Neural cell (in vitro differentiated cells): Measurements from ENCODE around the gene GFPT2. TPM values are rescaled to one million over a fixed set of nuclear protein-coding genes. Genes with fewer than 3 reads are reported as not detected.

Experiments used
- H2AFZ ChIP-seq: fragments of 200-600, 300-800 bp; sonication (generic), shearing (Covaris generic); 2 replicates; pipeline ENCODE4 v1.6.0; 2014; ENCODE audit warnings: low read depth, mild to moderate bottlenecking, antibody characterized with exemption, low read length, moderate library complexity
- H3F3A ChIP-seq: fragments of 200-600 bp; shearing (Covaris generic); 2 replicates; pipeline ENCODE4 v1.6.1; 2016; ENCODE audit warnings: mild to moderate bottlenecking, moderate library complexity, mixed read lengths, antibody characterized with exemption, low read length; ENCODE audit not compliant: insufficient read depth, poor library complexity, severe bottlenecking
- H3K27ac ChIP-seq: fragments of 200-600, 300-800 bp; sonication (generic), shearing (Covaris generic); 2 replicates; pipeline ENCODE4 v1.5.1; 2014; ENCODE audit warnings: mild to moderate bottlenecking, low read length, moderate library complexity
- H3K27me3 ChIP-seq: fragments of 300-800, 200-600 bp; sonication (generic), shearing (Covaris generic); 2 replicates; pipeline ENCODE4 v1.6.0; 2014; ENCODE audit warnings: mild to moderate bottlenecking, low read depth, low read length, moderate library complexity; ENCODE audit not compliant: insufficient read depth
- H3K36me3 ChIP-seq: fragments of 300-800, 200-600 bp; sonication (generic), shearing (Covaris generic); 2 replicates; pipeline ENCODE4 v1.5.1; 2014; ENCODE audit warnings: mild to moderate bottlenecking, antibody characterized with exemption, low read length, moderate library complexity; ENCODE audit not compliant: insufficient read depth
- H3K4me2 ChIP-seq: fragments of 300-800, 200-600 bp; sonication (generic), shearing (Covaris generic); 2 replicates; pipeline ENCODE4 v1.6.0; 2014; ENCODE audit warnings: mild to moderate bottlenecking, low read length
- H3K4me3 ChIP-seq: fragments of 300-800, 200-600 bp; sonication (generic), shearing (Covaris generic); 2 replicates; pipeline ENCODE4 v1.5.1; 2014; ENCODE audit warnings: mild to moderate bottlenecking, low read length, moderate library complexity
- H3K79me2 ChIP-seq: fragments of 200-600 bp; shearing (Covaris generic); replicated peaks from 2 replicates; pipeline ENCODE4 v1.6.0; 2014; ENCODE audit warnings: mild to moderate bottlenecking, low read length, moderate library complexity; ENCODE audit not compliant: insufficient read depth
- H3K9ac ChIP-seq: fragments of 300-800, 200-600 bp; sonication (generic), shearing (Covaris generic); 2 replicates; pipeline ENCODE4 v1.6.1; 2016; ENCODE audit warnings: mild to moderate bottlenecking, low read length, mixed read lengths
- H3K9me2 ChIP-seq: fragments of 200-600 bp; shearing (Covaris generic); 2 replicates; pipeline ENCODE4 v1.6.1; 2016; ENCODE audit warnings: mild to moderate bottlenecking, low read length, mixed read lengths; ENCODE audit not compliant: insufficient read depth
- H3K9me3 ChIP-seq: fragments of 200-600, 300-800 bp; sonication (generic), shearing (Covaris generic); 2 replicates; pipeline ENCODE4 v1.6.1; 2016; ENCODE audit warnings: mild to moderate bottlenecking, mixed run types, low read length, moderate library complexity, mixed read lengths
- H4K20me1 ChIP-seq: fragments of 200-600 bp; shearing (Covaris generic); 2 replicates; pipeline ENCODE4 v1.6.1; 2016; ENCODE audit warnings: mild to moderate bottlenecking, mixed run types; ENCODE audit not compliant: insufficient read depth
- EP300 ChIP-seq: fragments of 450-650 bp; conservative IDR thresholded peaks from 2 replicates; pipeline ENCODE4 v1.6.1; 2014; ENCODE audit warnings: antibody characterized with exemption, mild to moderate bottlenecking, moderate library complexity; ENCODE audit not compliant: poor library complexity, severe bottlenecking
- EZH2 ChIP-seq: fragments of 200-600, 300-800 bp; shearing (Covaris generic), sonication (generic); IDR thresholded peaks from 2 replicates; pipeline ENCODE4 v1.6.1; 2014; ENCODE audit warnings: antibody characterized with exemption, low read length, borderline replicate concordance, mild to moderate bottlenecking; ENCODE audit not compliant: insufficient read depth, poor library complexity, severe bottlenecking
- MXI1 ChIP-seq: fragments of 450-650 bp; conservative IDR thresholded peaks from 2 replicates; pipeline ENCODE4 v1.6.1; 2014; ENCODE audit warnings: antibody characterized with exemption, mild to moderate bottlenecking; ENCODE audit not compliant: poor library complexity, severe bottlenecking
- POLR2AphosphoS5 ChIP-seq: IDR thresholded peaks from 2 replicates; pipeline ENCODE4 v1.6.1; 2012
- RAD21 ChIP-seq: fragments of 450-650 bp; conservative IDR thresholded peaks from 2 replicates; pipeline ENCODE4 v1.6.1; 2014; ENCODE audit warnings: antibody characterized with exemption, mild to moderate bottlenecking, moderate library complexity
- SMC3 ChIP-seq: fragments of 450-650 bp; conservative IDR thresholded peaks from 2 replicates; pipeline ENCODE4 v1.6.1; 2014; ENCODE audit warnings: antibody characterized with exemption, mild to moderate bottlenecking, moderate library complexity; ENCODE audit not compliant: poor library complexity
- TAF1 ChIP-seq: IDR thresholded peaks from 2 replicates; pipeline ENCODE4 v1.6.1; 2012; ENCODE audit warnings: low read depth
- polyA plus RNA-seq: library from polyadenylated mRNA; depleted of rRNA; stranded (reverse); fragments of >200 nt; gene quantifications from 2 replicates; pipeline ENCODE4 v1.2.3, GENCODE V29; 2014
- TF ChIP-seq, protein P1 (sequence below): fragments of 450-650 bp; IDR thresholded peaks from 2 replicates; pipeline ENCODE4 v1.5.1; 2014; ENCODE audit warnings: antibody characterized with exemption, mild to moderate bottlenecking, moderate library complexity; ENCODE audit not compliant: poor library complexity, severe bottlenecking
- TF ChIP-seq, protein P2 (sequence below): IDR thresholded peaks from 2 replicates; pipeline ENCODE4 v1.6.1; 2012; ENCODE audit warnings: borderline replicate concordance

The GFPT2 gene
- polyA plus RNA-seq, 1 donor from 2014 or later: 9.2 TPM

DNA sequence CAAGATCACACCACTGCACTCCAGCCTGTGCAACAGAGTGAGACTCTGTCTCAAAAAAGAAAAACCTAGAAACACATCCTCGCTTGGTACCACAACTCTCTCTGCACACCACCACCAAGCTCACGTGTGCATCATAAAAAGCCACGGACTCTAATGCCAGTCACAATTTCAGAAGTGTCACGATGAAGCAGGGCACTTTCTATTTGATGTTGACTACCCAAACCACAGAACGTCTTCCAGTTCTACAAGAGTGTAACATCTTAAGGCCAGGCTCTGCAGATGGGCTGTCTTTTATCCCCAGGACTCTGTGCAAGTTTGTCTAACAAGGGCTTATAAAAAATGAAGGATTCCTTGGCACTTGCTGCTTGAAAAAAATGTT, 22.9 kb downstream of the GFPT2 start:
- TF ChIP-seq, protein P1, sequence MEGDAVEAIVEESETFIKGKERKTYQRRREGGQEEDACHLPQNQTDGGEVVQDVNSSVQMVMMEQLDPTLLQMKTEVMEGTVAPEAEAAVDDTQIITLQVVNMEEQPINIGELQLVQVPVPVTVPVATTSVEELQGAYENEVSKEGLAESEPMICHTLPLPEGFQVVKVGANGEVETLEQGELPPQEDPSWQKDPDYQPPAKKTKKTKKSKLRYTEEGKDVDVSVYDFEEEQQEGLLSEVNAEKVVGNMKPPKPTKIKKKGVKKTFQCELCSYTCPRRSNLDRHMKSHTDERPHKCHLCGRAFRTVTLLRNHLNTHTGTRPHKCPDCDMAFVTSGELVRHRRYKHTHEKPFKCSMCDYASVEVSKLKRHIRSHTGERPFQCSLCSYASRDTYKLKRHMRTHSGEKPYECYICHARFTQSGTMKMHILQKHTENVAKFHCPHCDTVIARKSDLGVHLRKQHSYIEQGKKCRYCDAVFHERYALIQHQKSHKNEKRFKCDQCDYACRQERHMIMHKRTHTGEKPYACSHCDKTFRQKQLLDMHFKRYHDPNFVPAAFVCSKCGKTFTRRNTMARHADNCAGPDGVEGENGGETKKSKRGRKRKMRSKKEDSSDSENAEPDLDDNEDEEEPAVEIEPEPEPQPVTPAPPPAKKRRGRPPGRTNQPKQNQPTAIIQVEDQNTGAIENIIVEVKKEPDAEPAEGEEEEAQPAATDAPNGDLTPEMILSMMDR: no peak
- TF ChIP-seq TAF1 (no peak), EP300 (no peak), EZH2 (no peak), MXI1 (no peak), SMC3 (no peak), RAD21 (no peak), POLR2AphosphoS5 (no peak)
- TF ChIP-seq, protein P2, sequence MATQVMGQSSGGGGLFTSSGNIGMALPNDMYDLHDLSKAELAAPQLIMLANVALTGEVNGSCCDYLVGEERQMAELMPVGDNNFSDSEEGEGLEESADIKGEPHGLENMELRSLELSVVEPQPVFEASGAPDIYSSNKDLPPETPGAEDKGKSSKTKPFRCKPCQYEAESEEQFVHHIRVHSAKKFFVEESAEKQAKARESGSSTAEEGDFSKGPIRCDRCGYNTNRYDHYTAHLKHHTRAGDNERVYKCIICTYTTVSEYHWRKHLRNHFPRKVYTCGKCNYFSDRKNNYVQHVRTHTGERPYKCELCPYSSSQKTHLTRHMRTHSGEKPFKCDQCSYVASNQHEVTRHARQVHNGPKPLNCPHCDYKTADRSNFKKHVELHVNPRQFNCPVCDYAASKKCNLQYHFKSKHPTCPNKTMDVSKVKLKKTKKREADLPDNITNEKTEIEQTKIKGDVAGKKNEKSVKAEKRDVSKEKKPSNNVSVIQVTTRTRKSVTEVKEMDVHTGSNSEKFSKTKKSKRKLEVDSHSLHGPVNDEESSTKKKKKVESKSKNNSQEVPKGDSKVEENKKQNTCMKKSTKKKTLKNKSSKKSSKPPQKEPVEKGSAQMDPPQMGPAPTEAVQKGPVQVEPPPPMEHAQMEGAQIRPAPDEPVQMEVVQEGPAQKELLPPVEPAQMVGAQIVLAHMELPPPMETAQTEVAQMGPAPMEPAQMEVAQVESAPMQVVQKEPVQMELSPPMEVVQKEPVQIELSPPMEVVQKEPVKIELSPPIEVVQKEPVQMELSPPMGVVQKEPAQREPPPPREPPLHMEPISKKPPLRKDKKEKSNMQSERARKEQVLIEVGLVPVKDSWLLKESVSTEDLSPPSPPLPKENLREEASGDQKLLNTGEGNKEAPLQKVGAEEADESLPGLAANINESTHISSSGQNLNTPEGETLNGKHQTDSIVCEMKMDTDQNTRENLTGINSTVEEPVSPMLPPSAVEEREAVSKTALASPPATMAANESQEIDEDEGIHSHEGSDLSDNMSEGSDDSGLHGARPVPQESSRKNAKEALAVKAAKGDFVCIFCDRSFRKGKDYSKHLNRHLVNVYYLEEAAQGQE: no peak
- H3K4me2 ChIP-seq: no peak overlapping the region

DNA sequence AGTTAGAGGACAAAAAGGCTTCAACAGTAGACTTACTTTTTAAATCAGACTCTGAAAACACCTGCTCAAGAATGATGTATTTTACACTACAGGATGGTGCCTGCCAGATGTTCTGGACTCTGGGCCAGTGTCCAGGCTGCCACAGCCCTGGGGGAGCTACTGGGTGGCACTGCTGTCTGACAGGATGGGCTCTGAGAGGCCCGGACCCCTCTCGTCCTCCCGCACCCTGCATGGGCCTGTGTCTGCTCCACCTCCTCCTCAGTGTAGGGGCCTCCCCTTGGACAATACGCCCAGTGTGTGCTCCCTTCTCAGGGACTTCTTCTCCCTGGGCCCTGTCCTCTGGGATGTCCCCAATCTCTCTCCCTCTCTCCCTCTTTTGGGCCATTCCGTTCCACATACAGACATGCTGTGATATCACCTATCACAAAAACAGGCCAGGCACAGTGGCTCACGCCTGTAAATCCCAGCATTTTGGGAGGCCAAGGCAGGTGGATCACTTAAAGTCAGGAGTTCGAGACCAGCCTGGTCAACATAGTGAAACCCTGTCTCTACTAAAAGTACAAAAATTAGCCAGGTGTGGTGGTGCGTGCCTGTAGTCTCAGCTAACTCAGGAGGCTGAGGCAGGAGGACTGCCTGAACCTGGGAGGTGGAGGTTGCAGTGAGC, 23.4 kb downstream of the GFPT2 start:
- no peaks in the 10 kb centered on the region for H3F3A ChIP-seq
- no peaks in the 10 kb centered on the region for H3K79me2 ChIP-seq
- no peak overlapping the region for H2AFZ ChIP-seq
- H4K20me1 ChIP-seq: no peaks in the 10 kb centered on the region
- H3K9ac ChIP-seq: no peak overlapping the region
- H3K4me3 ChIP-seq: no peak overlapping the region
- H3K27ac ChIP-seq: no peak overlapping the region
- no peaks in the 10 kb centered on the region for H3K36me3 ChIP-seq
- H3K9me2 ChIP-seq: no peaks in the 10 kb centered on the region
- H3K9me3 ChIP-seq: no peaks in the 10 kb centered on the region
- no peak for TF ChIP-seq MXI1
- TF ChIP-seq EP300: no peak
- TF ChIP-seq, protein P2: no peak
- no peak for TF ChIP-seq SMC3
- TF ChIP-seq EZH2: no peak
- TF ChIP-seq RAD21: no peak
- no peak for TF ChIP-seq TAF1
- no peak overlapping the region for H3K4me2 ChIP-seq
- no peaks in the 10 kb centered on the region for H3K27me3 ChIP-seq

More for the DNA sequence above, 22.9 kb downstream of the GFPT2 start:
- no peaks in the 10 kb centered on the region for H3K27me3 ChIP-seq
- H4K20me1 ChIP-seq: no peaks in the 10 kb centered on the region
- H3K27ac ChIP-seq: no peak overlapping the region
- no peaks in the 10 kb centered on the region for H3K9me3 ChIP-seq
- no peak overlapping the region for H2AFZ ChIP-seq
- no peaks in the 10 kb centered on the region for H3F3A ChIP-seq
- H3K9me2 ChIP-seq: no peaks in the 10 kb centered on the region
- no peak overlapping the region for H3K4me3 ChIP-seq
- no peak overlapping the region for H3K9ac ChIP-seq
- H3K79me2 ChIP-seq: no peaks in the 10 kb centered on the region
- H3K36me3 ChIP-seq: no peaks in the 10 kb centered on the region
